ENCODE results near the gene NCAN. TPM values are rescaled to one million over a fixed set of nuclear protein-coding genes. Genes with fewer than 3 reads are reported as not detected.

Gene NCAN
- total and polyA plus RNA-seq, 2 of the 13 experiments (the other 11 are each of a cell fraction or from before 2014, with no cell fraction given) = not detected

DNA sequence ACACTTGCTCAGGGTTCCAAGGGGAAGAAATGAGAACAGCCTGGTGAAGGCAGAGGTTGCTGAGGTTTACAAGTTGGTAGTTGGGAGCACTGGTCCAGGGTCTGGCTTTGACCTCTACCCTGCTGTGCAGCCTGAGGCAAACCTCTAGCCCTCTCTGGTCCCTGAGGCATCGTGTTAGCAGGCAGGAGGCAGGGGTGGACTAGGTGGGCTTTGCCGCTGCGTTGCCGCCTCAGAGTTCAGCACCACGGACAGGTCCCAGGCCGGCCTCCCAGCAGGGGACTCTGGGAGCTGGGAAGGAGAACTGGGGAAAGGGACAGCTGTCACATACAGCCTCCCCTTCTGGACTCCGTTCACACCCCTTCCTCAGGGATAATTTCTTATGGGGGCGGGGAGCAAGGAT, 3.1 kb downstream of the NCAN start (continued):
- TF ChIP-seq ZNF629 (CRISPR knock-in tag; conservative IDR thresholded peaks at IDR 0.05) (0 out of 2 replicates have a peak, but pooled peaks have one; percentile 30), HNRNPLL (IDR thresholded peaks at IDR 0.05; ENCODE audit: low read depth, low read length, poor library complexity, severe bottlenecking) (no peak), ELF1 (CRISPR knock-in tag; IDR thresholded peaks at IDR 0.05) (no peak), ZNF451 (CRISPR knock-in tag; IDR thresholded peaks at IDR 0.05) (no peak), ETV6 (CRISPR knock-in tag; conservative IDR thresholded peaks at IDR 0.05) (peak; percentile 78; the same call in 1 of the 2 replicates), SIN3B (IDR thresholded peaks at IDR 0.05; ENCODE audit: low read length) (no peak), GATAD1 (CRISPR knock-in tag; IDR thresholded peaks at IDR 0.05) (peak; percentile 41; the same call in 1 of the 2 replicates), STAT5B (CRISPR knock-in tag; IDR thresholded peaks at IDR 0.05) (no peak), BRCA1 (CRISPR knock-in tag; IDR thresholded peaks at IDR 0.05) (peak; percentile 87), ZMAT3 (CRISPR knock-in tag; conservative IDR thresholded peaks at IDR 0.05) (0 out of 2 replicates have a peak, but pooled peaks have one; percentile 54), AHR (CRISPR knock-in tag; IDR thresholded peaks at IDR 0.05) (peak; percentile 32; the same call in 1 of the 2 replicates), ATAD3A (CRISPR knock-in tag; IDR thresholded peaks at IDR 0.05) (no peak), ELF3 (CRISPR knock-in tag; IDR thresholded peaks at IDR 0.05) (0 out of 2 replicates have a peak, but pooled peaks have one; percentile 29), ATF7-NPFF (CRISPR knock-in tag; IDR thresholded peaks at IDR 0.05; ENCODE audit: low read depth) (peak; percentile 48; the same call in 1 of the 2 replicates)
- TF ChIP-seq, protein P1, sequence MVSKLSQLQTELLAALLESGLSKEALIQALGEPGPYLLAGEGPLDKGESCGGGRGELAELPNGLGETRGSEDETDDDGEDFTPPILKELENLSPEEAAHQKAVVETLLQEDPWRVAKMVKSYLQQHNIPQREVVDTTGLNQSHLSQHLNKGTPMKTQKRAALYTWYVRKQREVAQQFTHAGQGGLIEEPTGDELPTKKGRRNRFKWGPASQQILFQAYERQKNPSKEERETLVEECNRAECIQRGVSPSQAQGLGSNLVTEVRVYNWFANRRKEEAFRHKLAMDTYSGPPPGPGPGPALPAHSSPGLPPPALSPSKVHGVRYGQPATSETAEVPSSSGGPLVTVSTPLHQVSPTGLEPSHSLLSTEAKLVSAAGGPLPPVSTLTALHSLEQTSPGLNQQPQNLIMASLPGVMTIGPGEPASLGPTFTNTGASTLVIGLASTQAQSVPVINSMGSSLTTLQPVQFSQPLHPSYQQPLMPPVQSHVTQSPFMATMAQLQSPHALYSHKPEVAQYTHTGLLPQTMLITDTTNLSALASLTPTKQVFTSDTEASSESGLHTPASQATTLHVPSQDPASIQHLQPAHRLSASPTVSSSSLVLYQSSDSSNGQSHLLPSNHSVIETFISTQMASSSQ (IDR thresholded peaks at IDR 0.05; ENCODE audit: low read depth) = no peak
- TF ChIP-seq, protein P1 (CRISPR knock-in tag; IDR thresholded peaks at IDR 0.05; ENCODE audit: borderline replicate concordance) = no peak
- TF ChIP-seq, protein P2, sequence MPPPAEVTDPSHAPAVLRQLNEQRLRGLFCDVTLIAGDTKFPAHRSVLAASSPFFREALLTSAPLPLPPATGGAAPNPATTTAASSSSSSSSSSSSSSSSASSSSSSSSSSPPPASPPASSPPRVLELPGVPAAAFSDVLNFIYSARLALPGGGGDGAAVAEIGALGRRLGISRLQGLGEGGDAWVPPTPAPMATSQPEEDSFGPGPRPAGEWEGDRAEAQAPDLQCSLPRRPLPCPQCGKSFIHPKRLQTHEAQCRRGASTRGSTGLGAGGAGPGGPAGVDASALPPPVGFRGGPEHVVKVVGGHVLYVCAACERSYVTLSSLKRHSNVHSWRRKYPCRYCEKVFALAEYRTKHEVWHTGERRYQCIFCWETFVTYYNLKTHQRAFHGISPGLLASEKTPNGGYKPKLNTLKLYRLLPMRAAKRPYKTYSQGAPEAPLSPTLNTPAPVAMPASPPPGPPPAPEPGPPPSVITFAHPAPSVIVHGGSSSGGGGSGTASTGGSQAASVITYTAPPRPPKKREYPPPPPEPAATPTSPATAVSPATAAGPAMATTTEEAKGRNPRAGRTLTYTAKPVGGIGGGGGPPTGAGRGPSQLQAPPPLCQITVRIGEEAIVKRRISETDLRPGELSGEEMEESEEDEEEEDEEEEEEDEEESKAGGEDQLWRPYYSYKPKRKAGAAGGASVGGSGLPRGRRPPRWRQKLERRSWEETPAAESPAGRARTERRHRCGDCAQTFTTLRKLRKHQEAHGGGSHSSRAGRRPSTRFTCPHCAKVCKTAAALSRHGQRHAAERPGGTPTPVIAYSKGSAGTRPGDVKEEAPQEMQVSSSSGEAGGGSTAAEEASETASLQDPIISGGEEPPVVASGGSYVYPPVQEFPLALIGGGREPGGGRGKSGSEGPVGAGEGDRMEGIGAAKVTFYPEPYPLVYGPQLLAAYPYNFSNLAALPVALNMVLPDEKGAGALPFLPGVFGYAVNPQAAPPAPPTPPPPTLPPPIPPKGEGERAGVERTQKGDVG (CRISPR knock-in tag; IDR thresholded peaks at IDR 0.05; ENCODE audit: borderline replicate concordance) = no peak
- TF ChIP-seq, protein P3, sequence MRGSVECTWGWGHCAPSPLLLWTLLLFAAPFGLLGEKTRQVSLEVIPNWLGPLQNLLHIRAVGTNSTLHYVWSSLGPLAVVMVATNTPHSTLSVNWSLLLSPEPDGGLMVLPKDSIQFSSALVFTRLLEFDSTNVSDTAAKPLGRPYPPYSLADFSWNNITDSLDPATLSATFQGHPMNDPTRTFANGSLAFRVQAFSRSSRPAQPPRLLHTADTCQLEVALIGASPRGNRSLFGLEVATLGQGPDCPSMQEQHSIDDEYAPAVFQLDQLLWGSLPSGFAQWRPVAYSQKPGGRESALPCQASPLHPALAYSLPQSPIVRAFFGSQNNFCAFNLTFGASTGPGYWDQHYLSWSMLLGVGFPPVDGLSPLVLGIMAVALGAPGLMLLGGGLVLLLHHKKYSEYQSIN (CRISPR knock-in tag; IDR thresholded peaks at IDR 0.05; ENCODE audit: borderline replicate concordance) = no peak
- TF ChIP-seq, protein P4, sequence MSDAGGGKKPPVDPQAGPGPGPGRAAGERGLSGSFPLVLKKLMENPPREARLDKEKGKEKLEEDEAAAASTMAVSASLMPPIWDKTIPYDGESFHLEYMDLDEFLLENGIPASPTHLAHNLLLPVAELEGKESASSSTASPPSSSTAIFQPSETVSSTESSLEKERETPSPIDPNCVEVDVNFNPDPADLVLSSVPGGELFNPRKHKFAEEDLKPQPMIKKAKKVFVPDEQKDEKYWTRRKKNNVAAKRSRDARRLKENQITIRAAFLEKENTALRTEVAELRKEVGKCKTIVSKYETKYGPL (CRISPR knock-in tag; IDR thresholded peaks at IDR 0.05) = peak; percentile 71; the same call in 1 of the 2 replicates
- TF ChIP-seq, protein P5, sequence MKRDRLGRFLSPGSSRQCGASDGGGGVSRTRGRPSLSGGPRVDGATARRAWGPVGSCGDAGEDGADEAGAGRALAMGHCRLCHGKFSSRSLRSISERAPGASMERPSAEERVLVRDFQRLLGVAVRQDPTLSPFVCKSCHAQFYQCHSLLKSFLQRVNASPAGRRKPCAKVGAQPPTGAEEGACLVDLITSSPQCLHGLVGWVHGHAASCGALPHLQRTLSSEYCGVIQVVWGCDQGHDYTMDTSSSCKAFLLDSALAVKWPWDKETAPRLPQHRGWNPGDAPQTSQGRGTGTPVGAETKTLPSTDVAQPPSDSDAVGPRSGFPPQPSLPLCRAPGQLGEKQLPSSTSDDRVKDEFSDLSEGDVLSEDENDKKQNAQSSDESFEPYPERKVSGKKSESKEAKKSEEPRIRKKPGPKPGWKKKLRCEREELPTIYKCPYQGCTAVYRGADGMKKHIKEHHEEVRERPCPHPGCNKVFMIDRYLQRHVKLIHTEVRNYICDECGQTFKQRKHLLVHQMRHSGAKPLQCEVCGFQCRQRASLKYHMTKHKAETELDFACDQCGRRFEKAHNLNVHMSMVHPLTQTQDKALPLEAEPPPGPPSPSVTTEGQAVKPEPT (CRISPR knock-in tag; IDR thresholded peaks at IDR 0.05; ENCODE audit: low read depth) = no peak

Data from HepG2 (cell line).